ENCODE data around the gene CLCN6.

Gene CLCN6

DNA sequence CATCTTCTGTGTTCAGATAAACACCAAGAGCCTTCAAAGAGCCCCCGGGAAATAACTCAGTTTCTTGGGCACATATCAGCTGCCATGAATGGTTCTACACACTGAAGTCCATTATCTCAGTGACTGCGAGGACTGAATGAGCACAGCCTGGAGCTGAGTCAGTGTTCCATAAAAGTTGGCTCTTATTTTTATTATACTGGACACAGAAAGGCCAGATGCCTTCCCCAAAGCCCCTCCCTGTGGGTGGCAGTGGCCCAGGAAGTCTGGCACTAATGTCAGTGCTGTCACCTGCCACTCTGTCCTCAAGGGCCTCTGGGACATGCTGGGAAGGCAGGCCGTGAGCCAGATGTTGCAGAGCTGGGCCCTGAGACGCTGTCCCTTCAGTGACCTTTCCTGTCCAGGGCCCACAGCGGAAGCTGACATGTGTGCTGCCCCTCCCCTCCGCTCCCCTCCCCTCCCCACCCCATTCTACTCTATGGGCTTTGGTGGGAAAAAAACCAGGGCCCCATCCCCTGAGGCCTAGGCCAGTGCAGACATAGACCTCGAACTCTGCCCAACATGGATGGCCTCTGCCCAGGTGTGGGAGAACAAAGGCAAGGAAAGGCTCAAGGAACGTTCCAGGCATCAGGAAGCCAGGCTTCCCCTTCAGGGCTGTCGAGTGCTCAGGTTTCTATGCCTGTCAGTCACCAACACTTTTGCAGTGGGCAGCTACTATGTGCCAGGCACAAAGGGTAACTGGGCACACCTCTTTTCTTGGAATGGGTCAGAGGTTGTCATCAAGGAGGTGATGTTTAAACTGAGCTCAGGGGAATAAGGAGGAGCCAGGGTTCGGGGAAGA lies 75.1 kb downstream of the CLCN6 start:
- DNase-seq, result no peak

DNA sequence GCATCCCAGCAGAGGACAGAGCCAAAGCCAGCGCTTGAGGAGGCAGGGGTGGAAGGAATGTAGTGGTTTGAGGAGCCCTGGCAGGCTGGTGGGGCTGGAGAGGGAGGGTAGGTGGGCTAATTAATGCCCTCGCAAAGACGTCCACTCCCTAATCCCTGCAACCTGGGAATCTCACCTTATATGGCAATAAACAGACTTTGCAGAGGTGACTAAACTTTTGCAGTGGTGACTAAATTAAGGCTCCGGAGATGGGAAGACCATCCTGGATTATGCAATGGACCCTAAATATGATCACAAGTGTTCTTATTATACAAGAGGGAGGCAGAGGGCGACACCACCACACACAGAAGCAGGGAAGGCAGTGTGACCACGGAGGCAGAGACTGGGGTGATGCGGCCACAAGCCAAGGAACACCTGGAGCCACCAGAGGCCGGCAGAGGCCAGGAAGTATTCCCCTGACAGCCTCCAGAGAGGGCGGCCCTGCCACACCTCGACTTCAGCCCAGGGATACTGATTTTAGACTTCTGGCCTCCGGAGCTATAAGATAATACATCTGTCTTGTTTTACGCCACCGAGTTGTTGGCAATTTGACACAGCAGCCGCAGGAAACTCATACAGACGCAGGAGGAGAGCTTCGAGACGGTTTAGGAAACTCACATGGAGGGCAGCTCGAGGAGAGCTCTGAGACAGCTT lies 75.9 kb downstream of the CLCN6 start:
- DNase-seq, result no peak

DNA sequence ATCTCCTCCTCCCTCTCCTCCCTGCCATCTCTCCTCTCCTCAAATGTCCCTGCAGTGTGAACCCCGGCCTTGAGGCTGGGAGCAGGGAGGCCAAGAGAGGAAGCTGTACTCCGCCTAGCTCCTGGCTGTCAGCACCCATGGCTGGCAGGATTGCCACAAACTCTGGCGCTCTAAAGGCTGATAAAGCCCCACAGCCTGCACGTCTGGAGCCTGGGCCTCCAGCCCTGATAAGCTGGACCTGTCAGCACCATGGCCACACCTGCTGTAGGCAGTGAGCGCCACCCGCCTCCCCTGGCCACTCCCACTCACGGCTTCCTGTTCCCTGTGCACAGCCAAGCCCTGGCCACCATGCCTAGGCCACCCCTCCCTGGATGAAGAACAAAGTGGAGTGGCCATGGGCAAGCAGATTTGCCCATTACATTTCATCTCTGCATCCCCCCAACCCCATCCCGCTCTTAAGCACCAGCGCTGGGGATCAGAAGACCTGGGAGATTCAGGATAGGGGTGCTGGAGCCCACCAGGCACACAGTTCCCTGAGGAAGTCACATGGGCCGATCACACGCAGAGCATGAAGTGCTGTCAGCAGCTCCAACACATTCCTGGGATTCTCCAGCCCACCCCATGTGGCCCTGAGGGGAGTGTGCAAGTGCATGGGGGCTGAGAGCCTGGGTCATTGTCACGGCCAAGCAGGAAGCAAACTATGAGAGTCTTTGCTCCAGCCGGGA lies 77.0 kb downstream of the CLCN6 start:
- no peak for DNase-seq

DNA sequence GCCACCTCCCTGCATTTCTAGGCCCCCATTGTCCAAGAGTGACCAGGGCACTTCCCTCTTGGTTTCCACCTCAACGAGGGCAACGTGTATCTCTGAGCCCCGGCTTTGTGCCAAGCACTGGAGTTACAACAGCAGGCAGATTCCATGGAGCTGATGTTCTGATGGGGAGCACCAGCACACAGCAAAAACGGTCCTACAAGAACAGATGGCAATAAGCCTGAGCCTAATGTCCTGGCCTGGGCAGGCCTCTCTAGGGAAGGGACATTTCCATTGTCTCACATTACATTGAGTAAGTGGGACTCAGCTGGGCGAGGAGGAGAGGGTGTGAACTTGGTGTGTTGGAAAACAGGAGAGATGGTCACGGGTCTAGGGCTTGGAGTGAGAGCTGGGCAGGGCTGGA lies 79.9 kb downstream of the CLCN6 start:
- DNase-seq, result no peak

DNA sequence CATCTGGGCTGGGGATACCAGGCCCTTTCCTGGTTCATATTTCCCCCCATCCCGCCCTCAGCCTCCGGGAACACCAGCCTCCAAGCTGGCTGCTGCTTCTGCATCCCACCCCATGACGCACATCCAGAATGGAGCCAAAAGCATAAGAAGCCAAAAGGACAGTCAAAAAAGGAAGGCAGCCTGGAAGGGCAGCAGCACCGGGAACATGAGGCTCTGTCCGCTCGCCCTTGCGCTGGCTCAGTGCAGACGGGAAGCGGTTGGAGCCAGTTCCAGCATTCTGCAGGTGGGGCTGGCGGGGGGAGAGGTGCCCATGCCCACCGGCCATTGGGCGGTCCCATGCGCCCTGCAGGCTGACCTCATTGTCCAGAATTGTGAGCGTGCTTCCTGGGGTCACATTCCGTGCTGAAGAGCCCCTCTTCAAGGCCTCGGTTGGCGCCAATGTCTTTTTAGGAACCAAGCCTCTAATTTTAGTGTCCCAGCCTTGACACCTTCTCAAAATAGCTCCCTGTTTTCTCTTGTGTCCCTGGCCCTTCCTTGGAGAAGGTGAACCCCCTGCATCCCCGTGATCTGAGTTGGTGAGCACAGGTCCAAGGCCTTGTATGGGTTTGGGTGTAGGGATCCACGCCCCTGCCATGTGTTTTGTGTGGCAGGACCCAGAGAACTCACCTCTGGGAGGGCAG lies 81.1 kb downstream of the CLCN6 start:
- DNase-seq, result no peak

DNA sequence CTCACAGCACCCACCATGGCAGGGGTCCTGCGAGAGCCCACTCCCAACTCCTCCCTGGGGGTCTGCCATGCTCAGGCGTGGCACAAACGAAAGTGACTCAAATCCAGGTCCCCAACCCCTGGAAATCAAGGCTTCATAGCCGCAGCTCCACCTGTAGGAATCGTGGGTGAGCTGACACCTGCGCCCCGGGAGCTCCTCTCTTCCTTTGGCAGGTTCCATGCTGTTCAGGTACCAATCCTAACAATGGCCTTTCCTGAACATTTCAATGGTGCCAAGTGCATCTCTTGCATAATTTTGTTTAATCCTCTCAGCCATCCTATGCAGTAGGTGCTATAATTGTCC lies 81.6 kb downstream of the CLCN6 start:
- no peak for DNase-seq

DNA sequence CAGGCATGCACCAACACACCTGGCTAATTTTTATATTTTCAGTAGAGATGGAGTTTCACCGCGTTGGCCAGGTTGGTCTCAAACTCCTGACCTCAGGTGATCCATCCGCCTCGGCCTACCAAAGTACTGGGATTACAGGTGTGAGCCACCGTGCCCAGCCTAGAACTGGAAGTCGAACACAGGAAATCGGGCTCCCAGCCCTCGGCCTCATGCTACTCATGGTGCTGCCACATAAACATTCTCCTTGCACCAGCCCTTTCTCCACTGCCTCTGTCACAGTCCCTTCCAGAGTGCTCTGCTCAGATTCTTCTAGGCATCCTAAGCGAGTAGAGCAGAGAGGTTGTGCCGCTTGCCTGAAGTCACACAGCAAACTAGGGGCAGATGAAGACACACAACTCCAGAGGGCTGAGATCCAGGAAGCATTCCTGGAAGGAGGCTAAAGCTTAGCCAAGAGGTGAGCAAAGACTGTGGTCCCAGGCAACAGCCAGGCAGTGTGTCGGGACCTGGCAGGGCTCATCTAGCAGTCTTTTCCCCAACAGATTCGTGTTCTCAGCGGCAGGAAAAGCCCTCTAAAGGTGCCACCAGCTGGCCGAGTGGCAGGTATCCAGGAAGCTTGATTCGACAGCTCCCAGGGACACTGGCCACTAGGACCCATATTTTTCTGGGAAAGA lies 82.3 kb downstream of the CLCN6 start:
- no peak for DNase-seq

DNA sequence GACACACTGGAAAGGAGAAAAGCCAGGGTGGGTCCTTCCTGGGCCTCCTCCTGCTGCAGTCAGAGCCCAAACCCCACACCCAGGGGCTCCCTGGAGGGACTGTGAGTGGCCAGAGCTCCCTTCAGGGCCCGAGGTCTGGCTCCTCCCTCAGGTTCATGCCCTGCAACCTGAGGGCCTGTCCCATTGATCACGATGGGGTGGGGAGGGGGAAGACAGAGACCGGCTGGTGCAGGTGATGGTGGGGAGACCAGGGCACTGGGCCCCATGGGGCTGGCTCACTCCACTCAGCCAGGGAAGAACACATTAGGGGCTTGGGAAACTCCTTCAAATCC lies 82.9 kb downstream of the CLCN6 start:
- DNase-seq, result no peak

DNA sequence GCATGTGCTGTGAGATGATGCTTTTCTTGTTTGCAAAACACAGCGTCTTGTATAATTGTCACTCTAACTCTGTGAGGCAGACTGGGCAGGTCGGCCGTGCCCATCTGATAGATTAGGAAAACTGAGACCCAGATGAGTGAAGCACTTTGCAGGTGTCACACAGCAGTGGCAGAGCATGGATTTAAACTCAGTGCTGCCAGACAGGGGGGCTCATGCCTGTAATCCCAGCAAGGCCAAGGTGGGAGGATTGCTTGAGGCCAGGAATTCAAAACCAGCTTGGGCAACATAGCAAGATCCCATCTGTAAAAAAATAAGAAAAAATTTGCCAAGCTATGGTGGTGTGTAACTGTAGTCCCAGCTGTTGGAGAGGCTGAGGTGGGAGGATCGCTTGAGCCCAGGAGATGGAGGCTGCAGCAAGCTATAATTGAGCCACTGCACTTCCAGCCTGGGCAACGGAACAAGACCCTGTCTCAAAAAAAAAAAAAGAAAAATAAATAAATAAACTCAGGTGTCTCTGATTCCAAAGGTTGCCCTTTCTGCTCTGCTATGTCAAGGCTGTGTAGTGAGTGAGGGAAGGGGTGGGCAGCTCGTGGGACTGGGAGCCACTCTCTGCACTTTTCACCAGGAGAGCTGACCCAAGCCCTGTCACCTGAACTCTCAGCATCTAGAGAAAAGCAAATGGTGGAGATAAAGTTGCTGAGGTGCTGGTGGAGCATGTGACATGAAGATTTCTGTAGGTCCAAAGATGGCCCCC lies 85.6 kb downstream of the CLCN6 start:
- DNase-seq, result no peak
